HEK293 (cell line): Measurements from ENCODE around the gene ORAI2.
"Not testable (repeated sequence)": the region's sequence is repeated elsewhere in the genome, so short reads cannot be mapped to it uniquely, and the experiment has no call there.

Experiments used
- CTCF ChIA-PET: fragments of 350-600 bp; formaldehyde crosslinking; extraction: SDS; loops from one replicate; lab custom pipeline; 2021; ENCODE audit warnings: antibody characterized with exemption; lab: Yijun Ruan, JAX
- POLR2A ChIA-PET: fragments of 300-600 bp; formaldehyde crosslinking; extraction: SDS; loops from one replicate; lab custom pipeline; 2020; ENCODE audit warnings: antibody characterized with exemption, inconsistent platforms; lab: Yijun Ruan, JAX
- H3K27ac ChIP-seq: fragments of 200-500 bp; sonication (Bioruptor generic); 2 replicates; pipeline ENCODE4 v1.5.1; 2014; ENCODE audit warnings: low read depth, low read length, control low read depth, inconsistent platforms; ENCODE audit errors: extremely low read depth
- H3K36me3 ChIP-seq, 2 experiments: fragments of 200-500 bp in 1 of 2; sonication (Bioruptor generic) in 1 of 2; 1 replicate in 1 of 2; 2 replicates in 1 of 2; pipeline ENCODE4 v1.5.1; 2014 to 2017; ENCODE audit warnings: inconsistent platforms in 2 of 2, low read length in 2 of 2; ENCODE audit not compliant: control insufficient read depth in 2 of 2, insufficient read depth in 1 of 2
- H3K4me1 ChIP-seq: fragments of 200-500 bp; sonication (Bioruptor generic); 2 replicates; pipeline ENCODE4 v1.5.1; 2014; ENCODE audit warnings: mild to moderate bottlenecking, low read length, inconsistent platforms; ENCODE audit not compliant: control insufficient read depth, insufficient read depth
- H3K4me3 ChIP-seq: 2 replicates; pipeline ENCODE4 v1.5.1; 2011; ENCODE audit warnings: low read depth, mild to moderate bottlenecking, control low read depth, low read length, moderate library complexity
- H3K9me3 ChIP-seq: fragments of 200-500 bp; sonication (Bioruptor generic); 2 replicates; pipeline ENCODE4 v1.5.1; 2014; ENCODE audit warnings: low read depth, low read length, inconsistent platforms; ENCODE audit not compliant: control insufficient read depth, insufficient read depth

The ORAI2 gene

GRCh38 chr7:102484317-102484716 is 50.9 kb downstream of the ORAI2 start:
- H3K4me3 ChIP-seq, POLR2A ChIA-PET, H3K27ac ChIP-seq, H3K4me1 ChIP-seq, H3K9me3 ChIP-seq, H3K36me3 ChIP-seq, CTCF ChIA-PET: not testable (repeated sequence)

- H3K9me3 ChIP-seq, H3K27ac ChIP-seq, POLR2A ChIA-PET, H3K4me3 ChIP-seq, CTCF ChIA-PET, H3K4me1 ChIP-seq, H3K36me3 ChIP-seq: not testable (repeated sequence)
Measured at GRCh38 chr7:102490529-102491075, 57.2 kb downstream of the ORAI2 start.

GRCh38 chr7:102493220-102493935 is 60.0 kb downstream of the ORAI2 start:
- H3K9me3 ChIP-seq, POLR2A ChIA-PET, CTCF ChIA-PET: not testable (repeated sequence)

GRCh38 chr7:102494026-102494425 is 60.7 kb downstream of the ORAI2 start:
- H3K9me3 ChIP-seq, H3K4me1 ChIP-seq, CTCF ChIA-PET, H3K4me3 ChIP-seq, POLR2A ChIA-PET, H3K27ac ChIP-seq, H3K36me3 ChIP-seq: not testable (repeated sequence)

More at GRCh38 chr7:102493220-102493935, 60.0 kb downstream of the ORAI2 start:
- H3K36me3 ChIP-seq, H3K4me1 ChIP-seq, H3K4me3 ChIP-seq, H3K27ac ChIP-seq: not testable (repeated sequence)

- H3K27ac ChIP-seq, H3K4me3 ChIP-seq, H3K36me3 ChIP-seq, H3K9me3 ChIP-seq, CTCF ChIA-PET, POLR2A ChIA-PET, H3K4me1 ChIP-seq: not testable (repeated sequence)
Measured at GRCh38 chr7:102494473-102495149, 61.2 kb downstream of the ORAI2 start.

GRCh38 chr7:102496861-102497260 is 63.5 kb downstream of the ORAI2 start:
- H3K4me1 ChIP-seq, H3K4me3 ChIP-seq, H3K9me3 ChIP-seq, CTCF ChIA-PET, H3K36me3 ChIP-seq, POLR2A ChIA-PET, H3K27ac ChIP-seq: not testable (repeated sequence)

GRCh38 chr7:102497308-102497707 is 63.9 kb downstream of the ORAI2 start:
- POLR2A ChIA-PET, H3K4me3 ChIP-seq, CTCF ChIA-PET: not testable (repeated sequence)

GRCh38 chr7:102498321-102498720 is 64.9 kb downstream of the ORAI2 start:
- CTCF ChIA-PET, H3K36me3 ChIP-seq, H3K27ac ChIP-seq, H3K9me3 ChIP-seq, POLR2A ChIA-PET, H3K4me1 ChIP-seq, H3K4me3 ChIP-seq: not testable (repeated sequence)

More at GRCh38 chr7:102497308-102497707, 63.9 kb downstream of the ORAI2 start:
- not testable (repeated sequence) for H3K9me3 ChIP-seq, H3K27ac ChIP-seq, H3K4me1 ChIP-seq, H3K36me3 ChIP-seq

GRCh38 chr7:102503141-102503540 is 69.8 kb downstream of the ORAI2 start:
- H3K4me3 ChIP-seq, H3K9me3 ChIP-seq, POLR2A ChIA-PET, CTCF ChIA-PET, H3K27ac ChIP-seq, H3K36me3 ChIP-seq, H3K4me1 ChIP-seq: not testable (repeated sequence)

- H3K4me1 ChIP-seq, H3K36me3 ChIP-seq, POLR2A ChIA-PET, H3K27ac ChIP-seq, H3K4me3 ChIP-seq, H3K9me3 ChIP-seq, CTCF ChIA-PET: not testable (repeated sequence)
Measured at GRCh38 chr7:102505298-102506185, 72.2 kb downstream of the ORAI2 start.
